WTC11 (cell line): ENCODE results near the gene GLIPR1L2. TPM values are rescaled to one million over a fixed set of nuclear protein-coding genes. Genes with fewer than 3 reads are reported as not detected.

Experiments
- ATAC-seq: fragments of 200-7000 bp; cut with Tn5 transposase; 2 replicates; pipeline ENCODE4 v1.10.0; 2021; ENCODE audit warnings: mild to moderate bottlenecking, moderate library complexity
- CTCF ChIA-PET: fragments of 300-600 bp; sonication (Branson Sonifier 250); formaldehyde crosslinking; loops from one replicate; lab custom pipeline; 2021; ENCODE audit warnings: antibody characterized with exemption; lab: Charles Lee
- POLR2A ChIA-PET: fragments of 350-600 bp; sonication (Branson Sonifier 250); formaldehyde crosslinking; loops from one replicate; lab custom pipeline; 2021; ENCODE audit warnings: antibody characterized with exemption; lab: Charles Lee
- DNase-seq: peaks from one replicate; pipeline ENCODE4 v3.0.0; 2021; ENCODE audit warnings: low spot score
- H3K27ac Mint-ChIP-seq: 2 replicates; pipeline ENCODE4 v1.8.0; 2021; ENCODE audit warnings: mixed read lengths
- H3K27me3 Mint-ChIP-seq: 2 replicates; pipeline ENCODE4 v1.8.0; 2021; ENCODE audit warnings: low read depth, mild to moderate bottlenecking, moderate library complexity, mixed read lengths
- H3K36me3 Mint-ChIP-seq: 2 replicates; pipeline ENCODE4 v1.8.0; 2021; ENCODE audit warnings: mixed read lengths
- H3K4me1 Mint-ChIP-seq: 2 replicates; pipeline ENCODE4 v1.8.0; 2022; ENCODE audit warnings: mixed read lengths
- H3K4me3 Mint-ChIP-seq: 2 replicates; pipeline ENCODE4 v1.8.0; 2021; ENCODE audit warnings: mild to moderate bottlenecking, moderate library complexity, mixed read lengths
- H3K9me3 Mint-ChIP-seq: 2 replicates; pipeline ENCODE4 v1.8.0; 2021; ENCODE audit warnings: mixed read lengths
- AFF4 ChIP-seq: sonication (generic); formaldehyde crosslinking; IDR thresholded peaks from 2 replicates; pipeline ENCODE4 v1.8.1; 2023; ENCODE audit warnings: mild to moderate bottlenecking, missing genetic modification reagents, borderline replicate concordance
- AR ChIP-seq: fragments of 250-450 bp; sonication (Bioruptor Pico); IDR thresholded peaks from 2 replicates; pipeline ENCODE4 v1.9.0; 2021; ENCODE audit warnings: mild to moderate bottlenecking
- ELF4 ChIP-seq: sonication (generic); formaldehyde crosslinking; IDR thresholded peaks from 2 replicates; pipeline ENCODE4 v1.8.1; 2022; ENCODE audit warnings: low read depth, mild to moderate bottlenecking, moderate library complexity, missing genetic modification reagents
- EMX1 ChIP-seq: fragments of 250-450 bp; sonication (Bioruptor Pico); IDR thresholded peaks from 2 replicates; pipeline ENCODE4 v1.8.0; 2021; ENCODE audit warnings: mild to moderate bottlenecking
- ESRRA ChIP-seq: sonication (generic); formaldehyde crosslinking; IDR thresholded peaks from 2 replicates; pipeline ENCODE4 v1.8.1; 2022; ENCODE audit warnings: mild to moderate bottlenecking, missing genetic modification reagents, borderline replicate concordance
- ETV6 ChIP-seq: sonication (generic); formaldehyde crosslinking; IDR thresholded peaks from 2 replicates; pipeline ENCODE4 v1.8.1; 2022; ENCODE audit warnings: mild to moderate bottlenecking, missing genetic modification reagents
- GTF2I ChIP-seq: fragments of 250-450 bp; sonication (Bioruptor Pico); conservative IDR thresholded peaks from 2 replicates; pipeline ENCODE4 v1.4.0; 2021; ENCODE audit warnings: mild to moderate bottlenecking
- IRF1 ChIP-seq: sonication (generic); formaldehyde crosslinking; IDR thresholded peaks from 2 replicates; pipeline ENCODE4 v1.8.0; 2023; ENCODE audit warnings: missing genetic modification reagents
- JUN ChIP-seq: sonication (generic); formaldehyde crosslinking; IDR thresholded peaks from 2 replicates; pipeline ENCODE4 v1.8.0; 2023; ENCODE audit warnings: mild to moderate bottlenecking, missing genetic modification reagents
- NFATC4 ChIP-seq: fragments of 250-450 bp; sonication (Bioruptor Pico); IDR thresholded peaks from 2 replicates; pipeline ENCODE4 v1.9.0; 2021; ENCODE audit warnings: mild to moderate bottlenecking
- SOX15 ChIP-seq: fragments of 250-450 bp; sonication (Bioruptor Pico); IDR thresholded peaks from 2 replicates; pipeline ENCODE4 v1.9.0; 2021; ENCODE audit warnings: mild to moderate bottlenecking
- USF1 ChIP-seq: sonication (generic); formaldehyde crosslinking; IDR thresholded peaks from 2 replicates; pipeline ENCODE4 v1.8.0; 2022; ENCODE audit warnings: mild to moderate bottlenecking, missing genetic modification reagents
- ZBTB21 ChIP-seq: sonication (generic); formaldehyde crosslinking; IDR thresholded peaks from 2 replicates; pipeline ENCODE4 v1.8.1; 2023; ENCODE audit warnings: mild to moderate bottlenecking, missing genetic modification reagents, borderline replicate concordance
- ZMAT4 ChIP-seq: fragments of 250-450 bp; sonication (Bioruptor Pico); IDR thresholded peaks from 2 replicates; pipeline ENCODE4 v1.9.0; 2021; ENCODE audit warnings: mild to moderate bottlenecking
- ZNF423 ChIP-seq: fragments of 250-450 bp; sonication (Bioruptor Pico); IDR thresholded peaks from 2 replicates; pipeline ENCODE4 v2.1.2; 2022; ENCODE audit warnings: mild to moderate bottlenecking, moderate library complexity
- ZNF671 ChIP-seq: fragments of 250-450 bp; sonication (Bioruptor Pico); IDR thresholded peaks from 2 replicates; pipeline ENCODE4 v1.8.0; 2021; ENCODE audit warnings: mild to moderate bottlenecking
- ZSCAN18 ChIP-seq: fragments of 250-450 bp; sonication (Bioruptor Pico); IDR thresholded peaks from 2 replicates; pipeline ENCODE4 v2.1.2; 2022; ENCODE audit warnings: mild to moderate bottlenecking, moderate library complexity
- total RNA-seq: library from RNA; stranded (reverse); gene quantifications from 3 replicates; pipeline ENCODE4 v1.2.3, GENCODE V29; 2021

The GLIPR1L2 gene
- total RNA-seq, 1 experiment from 2014 or later = not detected

- H3K9me3 Mint-ChIP-seq = peaks cover 79% of the 10 kb centered on the region
Observed at GRCh38 chr12:75437564-75437963, 46.7 kb downstream of the GLIPR1L2 start.

GRCh38 chr12:75438059-75438754 is 47.3 kb downstream of the GLIPR1L2 start:
- Mint-ChIP-seq H3K27ac (no peak overlapping the region), H3K9me3 (peaks cover 85% of the 10 kb centered on the region), H3K36me3 (peaks cover 58% of the 10 kb centered on the region), H3K4me1 (0 out of 2 replicates have a peak, but pooled peaks cover 9% of the 10 kb centered on the region), H3K4me3 (no peak overlapping the region), H3K27me3 (no peaks in the 10 kb centered on the region)
- DNase-seq (no peak), ATAC-seq (peak; percentile 78)
- CTCF ChIA-PET = interaction anchor here (0.7 to 2.2 kb wide), 4 partner anchors 46 to 77 kb away, joined by 3 to 10 read pairs (median 4); no protein-coding TSS in a partner anchor
- POLR2A ChIA-PET = no interaction called here
- TF ChIP-seq NFATC4 (CRISPR knock-in tag) (no peak), ZNF423 (no peak), GTF2I (CRISPR knock-in tag) (no peak), AFF4 (CRISPR knock-in tag) (no peak), SOX15 (no peak), EMX1 (CRISPR knock-in tag) (no peak)

More at GRCh38 chr12:75437564-75437963, 46.7 kb downstream of the GLIPR1L2 start:
- Mint-ChIP-seq H3K36me3 (peaks cover 57% of the 10 kb centered on the region), H3K27ac (no peak overlapping the region), H3K27me3 (no peaks in the 10 kb centered on the region), H3K4me1 (peaks cover 15% of the 10 kb centered on the region), H3K4me3 (no peak overlapping the region)
- POLR2A ChIA-PET = no interaction called here
- CTCF ChIA-PET = interaction anchor here (0.7 to 2.2 kb wide), 6 partner anchors 46 to 103 kb away, joined by 3 to 10 read pairs (median 4); partner anchors contain the start of gene GLIPR1L1
- TF ChIP-seq JUN = no peak
- TF ChIP-seq ZMAT4 (CRISPR knock-in tag) = no peak
- TF ChIP-seq NFATC4 (CRISPR knock-in tag) = no peak
- no peak for TF ChIP-seq ZSCAN18
- TF ChIP-seq AR (CRISPR knock-in tag) = no peak
- no peak for TF ChIP-seq ZNF671 (CRISPR knock-in tag)
- TF ChIP-seq IRF1 (CRISPR knock-in tag) = no peak
- TF ChIP-seq ZBTB21 (CRISPR knock-in tag) = no peak
- no peak for TF ChIP-seq USF1 (CRISPR knock-in tag)
- TF ChIP-seq ESRRA (CRISPR knock-in tag) = no peak
- no peak for TF ChIP-seq ELF4 (CRISPR knock-in tag)
- TF ChIP-seq ETV6 (CRISPR knock-in tag) = no peak
- ATAC-seq (peak; percentile 84), DNase-seq (no peak)
